HG03196 (cell line): ENCODE measurements around the gene UAP1.
"Not testable (repeated sequence)": the region's sequence is repeated elsewhere in the genome, so short reads cannot be mapped to it uniquely, and the experiment has no call there.

Experiments used
- ATAC-seq: cut with Tn5 transposase; IDR thresholded peaks from one replicate; pipeline ENCODE4 v1.9.1; 2021; ENCODE audit not compliant: unreplicated experiment

The UAP1 gene

DNA sequence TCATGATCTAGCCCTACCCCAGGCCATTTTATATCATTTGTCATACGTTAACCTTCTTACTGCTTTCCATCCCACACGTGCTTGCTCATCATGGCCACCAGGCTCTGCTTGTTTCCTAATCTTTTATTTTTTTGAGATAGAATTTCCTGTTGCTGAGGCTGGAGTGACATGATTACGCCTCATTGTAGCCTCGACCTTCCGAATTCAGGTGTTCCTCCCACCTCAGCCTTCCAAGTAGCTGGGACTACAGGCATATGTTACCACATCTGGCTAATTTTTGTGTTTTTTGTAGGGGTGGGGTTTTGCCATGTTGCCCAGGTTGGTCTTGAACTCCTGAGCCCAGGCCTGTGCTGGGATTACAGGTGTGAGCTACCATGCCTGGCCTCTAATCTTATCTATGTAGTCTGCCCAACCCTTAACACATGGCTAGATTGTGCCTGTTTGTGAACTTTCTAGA is 3.3 kb downstream of the UAP1 start:
- ATAC-seq, result no peak

DNA sequence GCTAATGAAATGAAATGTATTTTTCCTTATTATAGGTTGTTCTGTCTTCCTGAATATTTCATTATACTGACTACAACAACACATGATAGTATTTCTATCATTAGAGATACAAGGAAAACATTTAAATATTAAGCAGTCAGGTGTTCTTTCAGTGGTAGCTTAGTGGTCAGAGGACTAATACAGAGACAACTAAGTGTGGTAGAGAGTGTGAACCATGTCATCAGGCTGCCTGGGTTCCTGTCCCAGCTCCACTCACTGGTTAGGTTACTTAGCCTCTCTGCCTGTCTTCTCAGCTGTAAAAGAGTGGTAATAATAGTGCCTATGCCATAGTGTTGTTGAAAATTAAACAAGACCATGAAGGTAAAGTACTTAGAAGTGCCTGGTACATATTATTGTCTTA is 3.9 kb downstream of the UAP1 start:
- ATAC-seq, result no peak

DNA sequence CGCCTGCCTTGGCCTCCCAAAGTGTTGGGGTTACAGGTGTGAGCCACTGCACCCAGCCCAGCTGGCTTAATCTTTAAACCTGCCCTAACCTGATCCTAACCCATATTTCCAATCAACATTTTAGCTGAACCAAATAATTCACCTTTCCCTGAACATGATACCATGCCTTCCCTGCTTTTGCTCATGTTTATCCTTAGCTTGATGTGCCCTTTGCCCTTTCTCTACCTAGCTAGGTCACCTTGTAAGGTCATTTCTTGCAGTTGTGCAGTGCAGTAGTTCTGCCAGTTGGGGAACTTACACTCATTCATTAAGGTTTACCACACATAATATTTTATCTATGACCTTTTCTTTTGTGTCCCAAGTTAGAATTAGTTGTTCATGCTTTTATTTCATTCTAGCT is 5.3 kb downstream of the UAP1 start:
- ATAC-seq, result no peak

DNA sequence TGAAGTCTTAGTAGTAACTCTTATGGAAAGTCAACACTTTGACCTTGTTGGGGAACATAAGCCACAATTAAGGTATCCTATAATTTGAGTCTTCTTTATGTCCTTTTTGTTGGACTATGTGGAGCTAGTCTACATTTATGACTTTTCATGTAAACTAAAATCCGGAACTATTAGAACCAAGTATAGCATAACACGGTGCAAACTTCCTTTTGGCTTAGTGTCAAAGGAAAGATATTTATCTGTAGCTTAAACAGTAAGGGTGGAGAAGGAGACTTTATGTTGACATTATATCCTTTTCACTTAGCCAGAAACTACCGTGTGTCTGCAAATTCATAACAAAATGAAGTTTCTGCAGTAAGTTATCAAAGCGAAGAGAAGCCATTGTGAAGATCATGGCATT is 7.3 kb downstream of the UAP1 start:
- ATAC-seq, result no peak

DNA sequence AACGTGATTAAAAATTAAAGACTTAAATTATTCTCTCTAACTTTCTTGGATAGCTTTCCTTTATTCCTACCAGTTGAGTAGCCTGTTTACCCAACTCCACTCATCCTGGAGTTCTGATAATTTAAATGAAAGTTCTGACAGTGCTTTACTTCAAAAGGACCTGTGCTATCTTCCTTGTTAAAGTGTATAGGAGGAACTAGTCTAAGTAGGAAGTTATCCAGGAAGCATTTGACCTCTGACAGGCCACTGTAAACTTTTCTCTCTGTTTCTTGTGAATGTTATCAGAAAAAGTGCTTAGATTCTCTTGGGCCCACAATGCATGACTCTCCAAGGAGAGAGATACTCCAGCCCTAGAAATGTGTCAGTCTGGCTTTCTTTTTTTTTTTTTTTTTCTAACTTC is 9.2 kb downstream of the UAP1 start:
- no peak for ATAC-seq

DNA sequence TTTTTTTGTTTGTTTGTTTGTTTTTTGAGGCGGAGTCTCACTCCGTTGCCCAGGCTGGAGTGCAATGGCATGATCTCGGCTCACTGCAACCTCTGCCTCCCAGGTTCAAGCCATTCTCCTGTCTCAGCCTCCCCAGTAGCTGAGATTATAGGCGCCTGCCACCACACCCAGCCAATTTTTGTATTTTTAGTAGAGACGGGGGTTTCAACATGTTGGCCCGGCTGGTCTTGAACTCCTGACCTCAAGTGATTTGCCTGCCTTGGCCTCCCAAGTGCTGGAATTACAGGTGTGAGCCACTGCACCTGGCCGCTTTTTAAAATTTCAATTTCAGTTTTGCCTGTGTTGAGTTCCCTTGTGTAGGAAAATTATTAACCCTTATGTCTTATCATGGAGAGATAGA is 9.6 kb downstream of the UAP1 start:
- ATAC-seq, result not testable (repeated sequence)

DNA sequence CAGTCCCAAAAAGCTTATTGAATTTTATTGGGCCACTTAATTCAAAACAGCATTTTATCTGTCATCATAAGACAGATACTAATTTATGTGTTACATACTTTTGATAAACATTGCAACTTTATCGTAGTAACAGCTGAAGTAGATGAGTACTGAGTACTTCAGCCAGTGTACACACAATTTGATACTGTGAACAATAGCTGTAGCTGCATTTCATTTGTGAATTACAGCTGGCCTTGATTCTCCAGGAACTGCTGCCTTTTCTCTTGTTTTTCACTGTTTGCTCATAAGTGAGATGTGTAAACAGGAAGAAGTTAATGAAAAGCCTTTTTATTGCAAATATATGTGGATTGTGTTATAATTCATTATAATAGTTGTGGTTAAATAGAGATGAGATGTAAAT is 10.2 kb downstream of the UAP1 start:
- no peak for ATAC-seq

DNA sequence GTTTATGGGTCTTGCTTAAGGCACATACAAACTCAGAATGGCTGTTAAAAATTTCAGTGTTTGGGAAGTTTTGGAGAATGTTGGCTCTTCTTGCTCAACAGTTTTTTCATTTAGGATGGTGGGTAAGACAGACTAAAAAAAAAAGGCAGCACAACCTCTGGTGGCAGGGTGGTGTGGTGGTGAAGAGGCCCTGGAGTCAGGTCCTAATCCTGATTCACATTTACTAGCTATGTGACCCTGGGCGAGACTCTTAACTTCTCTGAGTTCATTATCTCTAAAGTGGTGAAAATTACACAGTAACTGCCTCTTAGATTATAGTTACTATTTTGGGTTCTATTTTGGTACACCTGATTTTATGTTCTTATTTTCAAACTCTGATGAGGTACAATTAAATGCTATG is 11.6 kb downstream of the UAP1 start:
- no peak for ATAC-seq

DNA sequence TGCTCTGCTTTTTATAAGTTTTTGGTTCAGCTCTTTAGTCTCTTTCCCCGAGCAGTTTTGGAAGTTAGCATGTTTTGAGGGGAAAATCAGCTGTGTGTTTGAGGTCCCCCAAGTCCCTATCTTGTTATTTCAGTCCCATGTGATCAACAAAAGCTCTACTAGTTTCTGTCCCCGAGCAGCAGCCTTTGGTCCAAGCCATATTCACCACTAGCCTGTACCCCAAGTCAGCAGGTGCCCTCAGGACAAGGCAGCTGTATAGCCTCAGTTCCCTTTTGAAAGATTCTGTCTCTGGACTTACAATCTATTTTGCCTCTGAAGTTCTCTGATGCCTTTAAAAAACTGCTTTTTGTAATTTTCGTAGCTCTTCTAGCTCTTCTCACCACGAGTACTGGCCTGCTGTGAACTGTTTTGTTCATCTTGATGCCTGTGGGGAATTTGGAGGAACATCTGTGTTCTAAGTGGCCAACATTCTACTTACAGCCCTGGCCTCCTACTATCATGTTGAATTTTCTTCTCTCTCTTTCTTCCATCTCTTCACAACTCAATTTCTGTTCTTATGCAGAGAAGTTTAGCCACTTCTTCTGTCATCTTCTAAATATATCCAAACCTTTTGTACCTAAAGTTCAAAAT is 16.7 kb downstream of the UAP1 start:
- ATAC-seq, result no peak

DNA sequence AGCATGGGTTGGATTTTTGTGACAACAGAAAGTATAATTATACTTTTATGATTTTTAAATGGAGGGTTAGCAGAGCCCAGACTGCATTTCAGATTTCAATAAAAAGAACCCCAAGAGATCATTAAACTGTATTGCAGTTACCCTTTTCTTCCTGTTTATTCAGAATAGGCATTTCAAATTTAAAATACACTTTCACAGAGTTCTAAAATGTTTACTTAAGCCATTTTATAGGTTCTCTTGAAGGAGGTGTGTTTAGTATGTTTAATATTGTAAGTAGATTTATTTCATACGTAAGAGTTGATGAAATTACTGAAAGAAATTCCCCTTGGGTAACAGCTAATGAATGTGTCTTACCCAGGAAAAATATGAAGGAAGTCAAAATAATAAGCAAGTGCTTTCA is 17.4 kb downstream of the UAP1 start:
- no peak for ATAC-seq

DNA sequence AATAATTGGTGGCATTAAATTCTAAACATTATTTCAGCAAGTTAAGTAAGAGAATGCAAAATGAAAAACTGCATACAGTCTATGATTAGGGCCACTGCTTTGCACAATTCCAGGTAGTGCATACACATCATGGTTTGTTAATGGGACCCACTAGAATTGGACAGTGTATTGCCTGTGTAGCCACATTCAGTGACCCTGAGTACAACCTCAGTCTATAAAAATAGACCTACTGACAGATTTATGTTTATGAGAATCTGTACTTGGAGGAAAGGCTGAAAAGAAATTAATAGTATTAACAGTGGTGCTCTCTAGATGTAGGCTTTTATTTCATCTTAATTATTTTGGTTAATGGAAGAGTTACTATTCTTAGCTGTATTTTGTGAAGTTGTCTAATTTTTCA is 18.8 kb downstream of the UAP1 start:
- no peak for ATAC-seq

DNA sequence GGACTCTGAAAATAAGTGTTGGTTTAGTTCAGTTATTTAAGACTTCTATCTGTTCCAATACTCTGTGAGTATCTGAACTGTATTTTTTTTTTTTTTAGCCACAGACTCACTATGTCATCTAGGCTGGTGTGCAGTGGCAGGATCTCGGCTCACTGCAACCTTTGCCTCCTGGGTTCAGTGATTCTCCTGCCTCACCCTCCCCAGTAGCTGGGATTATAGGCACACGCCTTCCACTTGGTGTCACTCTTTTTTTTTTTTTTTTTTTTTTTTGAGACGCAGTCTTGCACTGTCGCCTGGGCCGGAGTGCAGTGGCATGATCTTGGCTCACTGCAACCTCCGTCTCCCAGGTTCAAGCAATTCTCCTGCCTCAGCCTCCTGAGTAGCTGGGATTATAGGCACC is 21.4 kb downstream of the UAP1 start:
- ATAC-seq, result not testable (repeated sequence)

DNA sequence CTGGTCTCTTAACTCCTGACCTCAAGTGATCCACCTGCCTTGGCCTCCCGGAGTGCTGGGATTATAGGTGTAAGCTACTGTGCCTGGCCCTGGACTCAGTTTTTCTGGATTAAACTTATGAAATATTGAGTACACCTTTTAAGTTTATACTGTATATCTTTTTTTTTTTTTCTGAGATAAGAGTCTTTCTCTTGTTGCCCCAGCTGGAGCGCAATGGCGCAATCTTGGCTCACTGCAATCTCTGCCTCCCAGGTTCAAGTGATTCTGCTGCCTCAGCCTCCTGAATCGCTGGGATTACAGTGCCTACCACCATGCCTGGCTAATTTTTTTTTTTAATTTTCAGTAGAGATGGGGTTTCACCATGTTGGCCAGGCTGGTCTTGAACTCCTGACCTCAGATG is 23.6 kb downstream of the UAP1 start:
- not testable (repeated sequence) for ATAC-seq

DNA sequence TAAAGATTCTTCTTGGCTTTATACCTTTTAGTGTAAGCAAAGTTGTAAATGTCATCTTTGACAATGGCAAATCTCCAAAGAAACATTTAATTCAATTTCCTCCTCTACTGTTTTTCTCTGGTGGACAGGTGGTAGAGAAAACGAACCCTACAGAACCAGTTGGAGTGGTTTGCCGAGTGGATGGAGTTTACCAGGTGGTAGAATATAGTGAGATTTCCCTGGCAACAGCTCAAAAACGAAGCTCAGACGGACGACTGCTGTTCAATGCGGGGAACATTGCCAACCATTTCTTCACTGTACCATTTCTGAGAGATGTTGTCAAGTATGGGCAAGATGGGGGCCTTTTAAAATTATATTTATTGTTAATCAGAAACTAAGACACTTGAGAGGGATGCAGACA is 25.8 kb downstream of the UAP1 start:
- ATAC-seq, result no peak

DNA sequence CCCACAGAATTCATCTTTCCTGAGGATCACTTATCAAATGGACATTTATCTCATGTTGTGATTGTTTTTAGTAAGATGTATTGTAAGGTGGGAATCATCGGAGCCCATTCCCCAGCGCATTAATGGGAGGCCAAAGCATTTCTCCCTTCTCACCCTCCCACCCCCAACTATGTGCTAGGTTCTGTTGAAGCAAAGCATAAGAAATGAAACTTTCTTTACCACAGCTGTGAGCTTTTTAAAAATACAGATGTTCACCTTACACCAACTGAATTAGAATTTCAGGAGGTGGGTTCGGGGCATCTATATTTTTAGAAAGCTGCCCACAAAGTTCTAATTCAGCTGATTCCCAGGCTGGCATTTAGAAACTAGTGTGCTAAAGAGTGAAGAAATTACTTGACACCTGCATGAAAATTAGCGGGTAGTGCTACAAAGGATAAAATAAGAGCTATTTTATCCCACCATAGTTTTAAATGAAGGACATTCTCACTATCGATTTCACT is 26.3 kb downstream of the UAP1 start:
- no peak for ATAC-seq

DNA sequence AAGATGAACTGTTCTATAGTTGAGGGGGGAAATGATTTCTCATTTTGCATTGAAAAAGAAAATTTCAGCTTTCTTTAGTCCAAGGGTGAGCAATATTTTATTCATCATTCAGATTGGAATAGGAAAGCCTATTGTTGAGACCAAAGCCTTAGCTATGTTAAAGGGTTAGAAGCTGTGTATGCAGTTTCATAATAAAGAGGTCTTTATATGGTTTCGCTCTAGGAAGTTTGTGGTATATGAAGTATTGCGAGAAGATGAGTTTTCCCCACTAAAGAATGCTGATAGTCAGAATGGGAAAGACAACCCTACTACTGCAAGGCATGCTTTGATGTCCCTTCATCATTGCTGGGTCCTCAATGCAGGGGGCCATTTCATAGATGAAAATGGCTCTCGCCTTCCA is 28.6 kb downstream of the UAP1 start:
- ATAC-seq, result no peak

DNA sequence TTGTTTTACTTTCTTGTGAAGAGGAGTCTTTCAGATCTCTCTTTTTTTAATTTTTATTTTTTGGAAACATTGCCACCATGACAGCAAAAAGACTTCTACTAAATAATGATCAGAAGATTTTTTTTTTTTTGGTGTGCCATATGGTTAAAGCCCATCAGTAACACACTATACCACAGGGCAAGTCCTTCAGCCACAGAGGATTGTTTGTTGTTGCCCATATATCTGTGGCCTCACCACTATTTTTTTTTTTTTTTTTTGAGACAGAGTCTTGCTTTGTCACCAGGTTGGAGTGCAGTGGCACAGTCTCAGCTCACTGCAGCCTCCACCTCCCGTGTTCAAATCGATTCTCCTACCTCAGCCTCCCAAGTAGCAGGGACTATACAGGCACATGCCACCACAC is 29.2 kb downstream of the UAP1 start:
- ATAC-seq, result no peak

DNA sequence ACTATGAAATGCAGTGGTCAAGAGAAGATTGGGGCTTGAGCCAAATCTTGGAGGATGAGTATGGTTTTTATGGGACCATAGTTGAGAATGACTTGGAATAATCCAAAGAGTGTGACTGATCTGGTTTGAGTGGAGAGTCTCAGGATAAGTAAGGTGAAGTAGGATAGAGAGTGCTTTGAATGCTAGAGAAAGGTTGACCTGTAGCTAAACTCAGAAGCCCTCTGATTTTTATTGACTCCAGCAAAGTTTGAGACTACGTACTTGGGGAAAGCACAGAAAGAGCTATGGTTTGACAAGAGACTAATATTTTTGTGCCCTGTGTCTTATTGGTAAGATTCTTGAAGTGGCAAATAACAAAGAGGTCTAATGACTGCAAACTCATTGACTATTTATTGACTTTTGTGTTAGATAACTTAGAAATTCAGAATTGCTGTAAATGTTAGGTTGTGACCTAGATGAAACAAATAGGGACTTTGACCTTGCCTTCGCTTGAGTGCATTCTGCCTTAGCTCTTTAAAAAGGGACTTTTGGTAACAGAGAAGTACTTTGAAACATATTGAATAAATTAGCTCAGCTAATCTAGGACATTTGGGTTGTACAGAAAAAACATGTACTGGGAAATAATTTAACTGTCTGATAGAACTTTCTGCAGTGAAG is 35.1 kb downstream of the UAP1 start:
- ATAC-seq, result no peak

DNA sequence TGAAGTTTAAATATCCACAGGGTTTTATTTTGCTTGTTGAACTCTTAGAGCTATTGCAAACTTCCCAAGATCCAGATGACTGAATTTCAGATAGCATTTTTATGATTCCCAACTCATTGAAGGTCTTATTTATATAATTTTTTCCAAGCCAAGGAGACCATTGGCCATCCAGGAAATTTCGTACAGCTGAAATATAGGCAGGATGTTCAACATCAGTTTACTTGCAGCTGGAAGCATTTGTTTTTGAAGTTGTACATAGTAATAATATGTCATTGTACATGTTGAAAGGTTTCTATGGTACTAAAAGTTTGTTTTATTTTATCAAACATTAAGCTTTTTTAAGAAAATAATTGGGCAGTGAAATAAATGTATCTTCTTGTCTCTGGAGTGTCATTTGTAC is 37.9 kb downstream of the UAP1 start:
- ATAC-seq, result no peak

DNA sequence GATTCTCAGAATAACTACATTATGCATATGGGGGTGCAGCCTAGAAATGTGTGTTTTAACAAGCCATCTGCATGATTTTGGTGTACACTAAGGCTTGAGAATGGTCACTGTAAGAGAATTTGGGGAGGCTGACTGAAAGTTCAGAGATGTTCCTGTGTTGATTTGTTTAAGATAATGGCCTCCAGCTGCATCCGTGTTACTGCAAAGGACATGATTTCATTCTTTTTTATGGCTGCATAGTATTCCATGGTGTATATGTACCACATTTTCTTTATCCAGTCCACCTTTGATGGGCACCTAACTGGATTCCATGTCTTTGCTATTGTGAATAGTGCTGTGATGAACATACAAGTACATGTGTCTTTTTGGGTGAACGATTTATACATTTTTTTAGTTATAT is 41.6 kb downstream of the UAP1 start:
- ATAC-seq, result not testable (repeated sequence)

DNA sequence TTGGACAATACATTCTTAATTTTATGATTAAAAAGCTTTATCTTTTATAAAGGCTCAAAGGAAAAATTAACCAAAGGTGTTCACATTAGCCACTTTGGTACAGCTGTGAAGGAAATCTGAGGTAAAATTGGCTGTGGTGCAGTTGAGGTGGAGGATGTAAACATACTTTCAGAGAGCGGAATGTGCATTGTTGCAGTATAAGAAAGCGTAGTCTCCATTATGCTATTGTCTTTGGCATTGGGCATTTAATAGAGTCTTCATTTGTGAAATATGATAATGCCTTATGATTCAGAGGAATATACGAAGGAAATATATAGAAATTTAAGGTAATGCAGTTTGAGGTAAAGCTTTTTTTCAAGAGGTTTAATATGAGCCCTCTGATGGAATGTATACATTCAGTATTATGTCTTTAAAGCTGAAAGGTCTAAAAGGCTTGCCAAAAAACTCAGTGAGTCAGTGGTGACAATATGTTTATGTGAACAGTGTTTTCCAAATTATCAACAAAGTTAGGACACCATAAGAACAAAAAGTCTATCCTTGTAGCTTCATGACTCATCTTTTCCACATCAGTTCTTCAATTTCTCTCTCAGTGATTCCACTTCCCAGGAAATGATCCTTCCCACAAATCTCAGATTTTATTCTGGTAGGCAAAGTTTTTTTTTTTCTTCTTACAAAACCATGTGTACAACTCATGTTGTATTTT is 43.9 kb downstream of the UAP1 start:
- no peak for ATAC-seq

DNA sequence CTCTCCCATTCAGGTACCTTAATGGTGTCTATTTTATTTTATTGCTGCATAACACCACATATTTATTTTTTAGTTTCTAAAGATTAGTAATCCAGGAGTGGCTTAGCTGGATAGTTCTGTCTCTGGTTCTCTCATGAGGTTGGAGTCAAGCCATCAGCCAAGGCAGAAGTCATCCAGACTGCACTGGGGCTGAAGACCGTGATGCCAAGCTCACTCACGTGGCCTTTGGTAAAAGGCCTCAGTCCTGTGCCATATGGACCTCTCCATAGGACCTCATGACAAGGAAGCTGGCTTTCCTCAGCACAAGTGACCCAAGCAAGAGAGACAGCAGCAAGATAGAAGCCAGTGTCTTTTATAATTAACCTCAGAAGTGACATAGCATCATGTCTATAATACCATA is 47.8 kb downstream of the UAP1 start:
- no peak for ATAC-seq
